ENCODE data around the gene CST9. TPM values are rescaled to one million over a fixed set of nuclear protein-coding genes. Genes with fewer than 3 reads are reported as not detected.

Gene CST9
- total and polyA plus RNA-seq, 2 of the 13 experiments (the other 11 are each of a cell fraction or from before 2014, with no cell fraction given), result 0.07 TPM; not detected in 1

DNA sequence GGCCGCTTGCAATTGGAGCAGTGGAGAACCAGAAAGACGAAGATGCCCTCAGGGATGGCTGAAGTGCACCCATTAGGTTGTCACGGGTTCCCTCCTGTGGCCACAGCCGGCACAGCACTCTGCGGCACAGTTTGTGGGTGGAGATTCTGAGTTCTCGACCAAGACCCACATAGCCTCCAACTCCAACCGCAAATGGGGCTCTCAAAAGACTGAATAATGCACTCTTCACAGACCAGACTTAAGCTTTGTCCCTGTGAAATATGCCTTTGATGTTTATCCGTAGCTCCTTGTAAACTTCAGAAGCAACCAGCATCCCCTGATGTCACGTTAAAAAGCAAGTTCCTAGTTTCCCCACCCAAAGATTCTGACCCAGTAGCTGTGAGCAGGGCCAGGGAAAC lies 934 bp upstream of the CST9 start (continued):
- TF ChIP-seq ZNF383 (CRISPR knock-in tag; IDR thresholded peaks at IDR 0.05; ENCODE audit: borderline replicate concordance), result 0 out of 2 replicates have a peak, but pooled peaks have one; percentile 30
- 0 out of 2 replicates have a peak, but pooled peaks have one; percentile 63 for TF ChIP-seq ZNF34 (CRISPR knock-in tag; IDR thresholded peaks at IDR 0.05; ENCODE audit: borderline replicate concordance)
- TF ChIP-seq FOXA1 (IDR thresholded peaks at IDR 0.05), result no peak
- peak; percentile 47 for TF ChIP-seq FOXA1 (CRISPR knock-in tag; IDR thresholded peaks at IDR 0.05)
- TF ChIP-seq HOXA9 (CRISPR knock-in tag; IDR thresholded peaks at IDR 0.05; ENCODE audit: borderline replicate concordance), result no peak
- TF ChIP-seq MIER2 (CRISPR knock-in tag; IDR thresholded peaks at IDR 0.05), result peak; percentile 47; the same call in 1 of the 2 replicates
- TF ChIP-seq ZNF510 (CRISPR knock-in tag; IDR thresholded peaks at IDR 0.05; ENCODE audit: low read depth), result 0 out of 2 replicates have a peak, but pooled peaks have one; percentile 33
- TF ChIP-seq RXRA (CRISPR knock-in tag; IDR thresholded peaks at IDR 0.05), result peak; percentile 51; the same call in 1 of the 2 replicates
- TF ChIP-seq, protein P1, sequence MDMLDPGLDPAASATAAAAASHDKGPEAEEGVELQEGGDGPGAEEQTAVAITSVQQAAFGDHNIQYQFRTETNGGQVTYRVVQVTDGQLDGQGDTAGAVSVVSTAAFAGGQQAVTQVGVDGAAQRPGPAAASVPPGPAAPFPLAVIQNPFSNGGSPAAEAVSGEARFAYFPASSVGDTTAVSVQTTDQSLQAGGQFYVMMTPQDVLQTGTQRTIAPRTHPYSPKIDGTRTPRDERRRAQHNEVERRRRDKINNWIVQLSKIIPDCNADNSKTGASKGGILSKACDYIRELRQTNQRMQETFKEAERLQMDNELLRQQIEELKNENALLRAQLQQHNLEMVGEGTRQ (IDR thresholded peaks at IDR 0.05; ENCODE audit: low read depth, low read length), result 0 out of 2 replicates have a peak, but pooled peaks have one; percentile 6
- TF ChIP-seq, protein P1 (CRISPR knock-in tag; IDR thresholded peaks at IDR 0.05; ENCODE audit: borderline replicate concordance), result no peak
- no peak for TF ChIP-seq MAZ (IDR thresholded peaks at IDR 0.05; ENCODE audit: borderline replicate concordance, low read depth, low read length)
- 0 out of 2 replicates have a peak, but pooled peaks have one; percentile 53 for TF ChIP-seq MAZ (CRISPR knock-in tag; IDR thresholded peaks at IDR 0.05; ENCODE audit: low read depth)
- TF ChIP-seq, protein P2, sequence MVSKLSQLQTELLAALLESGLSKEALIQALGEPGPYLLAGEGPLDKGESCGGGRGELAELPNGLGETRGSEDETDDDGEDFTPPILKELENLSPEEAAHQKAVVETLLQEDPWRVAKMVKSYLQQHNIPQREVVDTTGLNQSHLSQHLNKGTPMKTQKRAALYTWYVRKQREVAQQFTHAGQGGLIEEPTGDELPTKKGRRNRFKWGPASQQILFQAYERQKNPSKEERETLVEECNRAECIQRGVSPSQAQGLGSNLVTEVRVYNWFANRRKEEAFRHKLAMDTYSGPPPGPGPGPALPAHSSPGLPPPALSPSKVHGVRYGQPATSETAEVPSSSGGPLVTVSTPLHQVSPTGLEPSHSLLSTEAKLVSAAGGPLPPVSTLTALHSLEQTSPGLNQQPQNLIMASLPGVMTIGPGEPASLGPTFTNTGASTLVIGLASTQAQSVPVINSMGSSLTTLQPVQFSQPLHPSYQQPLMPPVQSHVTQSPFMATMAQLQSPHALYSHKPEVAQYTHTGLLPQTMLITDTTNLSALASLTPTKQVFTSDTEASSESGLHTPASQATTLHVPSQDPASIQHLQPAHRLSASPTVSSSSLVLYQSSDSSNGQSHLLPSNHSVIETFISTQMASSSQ (IDR thresholded peaks at IDR 0.05; ENCODE audit: low read depth), result no peak
- TF ChIP-seq, protein P2 (CRISPR knock-in tag; IDR thresholded peaks at IDR 0.05; ENCODE audit: borderline replicate concordance), result 0 out of 2 replicates have a peak, but pooled peaks have one; percentile 24
- peak; percentile 30; the same call in 1 of the 2 replicates for TF ChIP-seq GATAD1 (CRISPR knock-in tag; IDR thresholded peaks at IDR 0.05)
- TF ChIP-seq, protein P3, sequence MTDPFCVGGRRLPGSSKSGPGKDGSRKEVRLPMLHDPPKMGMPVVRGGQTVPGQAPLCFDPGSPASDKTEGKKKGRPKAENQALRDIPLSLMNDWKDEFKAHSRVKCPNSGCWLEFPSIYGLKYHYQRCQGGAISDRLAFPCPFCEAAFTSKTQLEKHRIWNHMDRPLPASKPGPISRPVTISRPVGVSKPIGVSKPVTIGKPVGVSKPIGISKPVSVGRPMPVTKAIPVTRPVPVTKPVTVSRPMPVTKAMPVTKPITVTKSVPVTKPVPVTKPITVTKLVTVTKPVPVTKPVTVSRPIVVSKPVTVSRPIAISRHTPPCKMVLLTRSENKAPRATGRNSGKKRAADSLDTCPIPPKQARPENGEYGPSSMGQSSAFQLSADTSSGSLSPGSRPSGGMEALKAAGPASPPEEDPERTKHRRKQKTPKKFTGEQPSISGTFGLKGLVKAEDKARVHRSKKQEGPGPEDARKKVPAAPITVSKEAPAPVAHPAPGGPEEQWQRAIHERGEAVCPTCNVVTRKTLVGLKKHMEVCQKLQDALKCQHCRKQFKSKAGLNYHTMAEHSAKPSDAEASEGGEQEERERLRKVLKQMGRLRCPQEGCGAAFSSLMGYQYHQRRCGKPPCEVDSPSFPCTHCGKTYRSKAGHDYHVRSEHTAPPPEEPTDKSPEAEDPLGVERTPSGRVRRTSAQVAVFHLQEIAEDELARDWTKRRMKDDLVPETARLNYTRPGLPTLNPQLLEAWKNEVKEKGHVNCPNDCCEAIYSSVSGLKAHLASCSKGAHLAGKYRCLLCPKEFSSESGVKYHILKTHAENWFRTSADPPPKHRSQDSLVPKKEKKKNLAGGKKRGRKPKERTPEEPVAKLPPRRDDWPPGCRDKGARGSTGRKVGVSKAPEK (CRISPR knock-in tag; IDR thresholded peaks at IDR 0.05; ENCODE audit: borderline replicate concordance), result peak; percentile 74; the same call in 1 of the 2 replicates
- TF ChIP-seq HOXA5 (CRISPR knock-in tag; IDR thresholded peaks at IDR 0.05), result peak; percentile 59; the same call in 1 of the 2 replicates
- peak; percentile 47; the same call in 1 of the 2 replicates for TF ChIP-seq ERF (CRISPR knock-in tag; IDR thresholded peaks at IDR 0.05)

Measured in HepG2 (cell line).